B cell (primary cell): ENCODE data around the gene MXRA8.

ENCODE experiments used
- EZH2 ChIP-seq: IDR thresholded peaks from 2 replicates; pipeline ENCODE4 v1.6.1; 2012; ENCODE audit warnings: borderline replicate concordance, low read depth, mild to moderate bottlenecking, moderate library complexity, low read length; ENCODE audit not compliant: insufficient read depth, poor library complexity, severe bottlenecking
- TF ChIP-seq, protein P1 (sequence below): fragments of 200-600 bp; IDR thresholded peaks from one replicate; pipeline ENCODE4 v1.8.0; 2022; ENCODE audit warnings: antibody characterized with exemption, mild to moderate bottlenecking

GRCh38 chr1:1406101-1406820 lies 47.9 kb upstream of the MXRA8 start:
- TF ChIP-seq, protein P1, sequence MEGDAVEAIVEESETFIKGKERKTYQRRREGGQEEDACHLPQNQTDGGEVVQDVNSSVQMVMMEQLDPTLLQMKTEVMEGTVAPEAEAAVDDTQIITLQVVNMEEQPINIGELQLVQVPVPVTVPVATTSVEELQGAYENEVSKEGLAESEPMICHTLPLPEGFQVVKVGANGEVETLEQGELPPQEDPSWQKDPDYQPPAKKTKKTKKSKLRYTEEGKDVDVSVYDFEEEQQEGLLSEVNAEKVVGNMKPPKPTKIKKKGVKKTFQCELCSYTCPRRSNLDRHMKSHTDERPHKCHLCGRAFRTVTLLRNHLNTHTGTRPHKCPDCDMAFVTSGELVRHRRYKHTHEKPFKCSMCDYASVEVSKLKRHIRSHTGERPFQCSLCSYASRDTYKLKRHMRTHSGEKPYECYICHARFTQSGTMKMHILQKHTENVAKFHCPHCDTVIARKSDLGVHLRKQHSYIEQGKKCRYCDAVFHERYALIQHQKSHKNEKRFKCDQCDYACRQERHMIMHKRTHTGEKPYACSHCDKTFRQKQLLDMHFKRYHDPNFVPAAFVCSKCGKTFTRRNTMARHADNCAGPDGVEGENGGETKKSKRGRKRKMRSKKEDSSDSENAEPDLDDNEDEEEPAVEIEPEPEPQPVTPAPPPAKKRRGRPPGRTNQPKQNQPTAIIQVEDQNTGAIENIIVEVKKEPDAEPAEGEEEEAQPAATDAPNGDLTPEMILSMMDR = no peak
- TF ChIP-seq EZH2 = no peak
